IPS-NIHi7 (cell line): Measurements from ENCODE around the gene HOXC12.

Source experiments
- DNase-seq: peaks from one replicate; pipeline ENCODE4 v3.0.0; 2012; ENCODE audit warnings: mixed read lengths; ENCODE audit errors: extremely low spot score

Gene HOXC12

DNA sequence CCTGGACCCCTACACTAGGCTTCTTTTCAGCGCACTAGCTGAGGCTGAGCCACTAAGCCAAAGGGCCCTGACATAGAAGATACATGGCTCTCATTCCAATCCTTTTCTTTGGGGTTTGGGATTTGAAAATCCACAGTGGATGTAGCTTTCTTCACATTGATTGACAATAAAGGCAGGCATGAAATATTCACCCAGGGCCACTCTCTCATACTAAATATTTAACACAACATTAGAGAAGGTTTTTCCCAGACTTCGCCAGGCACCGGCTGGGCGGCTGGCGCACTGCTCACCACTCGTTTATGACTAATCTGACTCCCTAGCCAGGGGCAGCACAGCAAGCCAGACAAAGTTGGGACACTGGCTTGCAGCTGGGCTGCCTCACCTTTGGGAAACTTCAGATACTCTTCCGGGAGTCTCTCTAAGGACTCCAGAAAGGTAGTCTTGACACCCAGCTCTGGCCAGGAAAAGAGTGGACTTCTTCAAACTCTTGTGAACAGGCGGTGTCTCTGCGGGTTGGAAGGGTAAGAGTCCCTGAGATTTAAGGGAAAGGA is 17.5 kb downstream of the HOXC12 start:
- no peak for DNase-seq

DNA sequence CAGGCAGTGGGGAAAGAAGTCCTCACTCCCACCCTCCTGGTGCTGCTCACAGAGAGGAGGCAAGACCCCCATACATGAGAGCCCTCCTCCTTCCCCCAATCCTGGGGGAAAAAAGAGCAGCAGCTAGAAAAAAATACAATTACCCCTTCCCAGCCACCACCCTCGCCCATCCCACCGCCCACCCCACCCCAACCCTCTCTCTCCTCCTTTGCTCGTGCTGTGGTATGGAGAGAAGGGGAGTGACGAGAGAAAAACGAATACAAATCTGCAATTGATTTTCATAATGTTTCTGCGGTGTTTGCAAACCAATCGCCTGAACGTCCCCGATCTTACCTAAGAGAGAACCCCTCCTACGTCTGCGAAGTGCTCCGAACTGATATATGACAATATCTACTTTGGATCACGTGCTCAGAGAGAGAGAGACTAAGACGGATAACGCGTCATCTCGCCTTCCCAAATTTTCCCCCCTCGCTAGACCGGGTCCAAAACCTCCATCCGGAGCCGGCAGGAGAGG is 18.1 kb downstream of the HOXC12 start, which contains the start of gene HOXC11:
HOXC11 (plus strand) TSS at position 405 of the 514 bp plus-strand sequence. CDS start 116 bp downstream, outside the sequence.
- no peak for DNase-seq

DNA sequence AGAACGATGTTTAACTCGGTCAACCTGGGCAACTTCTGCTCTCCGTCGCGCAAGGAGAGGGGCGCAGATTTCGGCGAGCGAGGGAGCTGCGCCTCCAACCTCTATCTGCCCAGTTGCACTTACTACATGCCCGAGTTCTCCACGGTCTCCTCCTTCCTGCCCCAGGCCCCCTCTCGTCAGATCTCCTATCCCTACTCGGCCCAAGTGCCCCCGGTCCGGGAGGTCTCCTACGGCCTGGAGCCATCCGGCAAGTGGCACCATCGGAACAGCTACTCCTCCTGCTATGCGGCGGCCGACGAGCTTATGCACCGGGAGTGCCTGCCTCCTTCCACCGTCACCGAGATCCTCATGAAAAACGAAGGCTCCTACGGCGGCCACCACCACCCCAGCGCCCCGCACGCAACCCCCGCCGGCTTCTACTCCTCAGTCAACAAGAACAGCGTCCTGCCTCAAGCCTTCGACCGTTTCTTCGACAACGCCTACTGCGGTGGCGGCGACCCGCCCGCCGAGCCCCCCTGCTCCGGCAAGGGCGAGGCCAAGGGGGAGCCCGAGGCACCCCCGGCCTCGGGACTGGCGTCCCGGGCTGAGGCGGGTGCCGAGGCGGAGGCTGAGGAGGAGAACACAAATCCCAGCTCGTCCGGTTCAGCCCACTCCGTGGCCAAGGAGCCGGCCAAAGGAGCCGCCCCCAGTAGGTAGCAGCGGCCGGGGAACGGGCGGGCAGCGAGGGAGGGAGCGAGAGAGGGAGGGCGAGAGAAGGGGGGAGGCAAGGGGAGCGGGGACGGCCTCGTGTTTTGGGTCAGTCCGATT is 18.7 kb downstream of the HOXC12 start:
- no peak for DNase-seq

DNA sequence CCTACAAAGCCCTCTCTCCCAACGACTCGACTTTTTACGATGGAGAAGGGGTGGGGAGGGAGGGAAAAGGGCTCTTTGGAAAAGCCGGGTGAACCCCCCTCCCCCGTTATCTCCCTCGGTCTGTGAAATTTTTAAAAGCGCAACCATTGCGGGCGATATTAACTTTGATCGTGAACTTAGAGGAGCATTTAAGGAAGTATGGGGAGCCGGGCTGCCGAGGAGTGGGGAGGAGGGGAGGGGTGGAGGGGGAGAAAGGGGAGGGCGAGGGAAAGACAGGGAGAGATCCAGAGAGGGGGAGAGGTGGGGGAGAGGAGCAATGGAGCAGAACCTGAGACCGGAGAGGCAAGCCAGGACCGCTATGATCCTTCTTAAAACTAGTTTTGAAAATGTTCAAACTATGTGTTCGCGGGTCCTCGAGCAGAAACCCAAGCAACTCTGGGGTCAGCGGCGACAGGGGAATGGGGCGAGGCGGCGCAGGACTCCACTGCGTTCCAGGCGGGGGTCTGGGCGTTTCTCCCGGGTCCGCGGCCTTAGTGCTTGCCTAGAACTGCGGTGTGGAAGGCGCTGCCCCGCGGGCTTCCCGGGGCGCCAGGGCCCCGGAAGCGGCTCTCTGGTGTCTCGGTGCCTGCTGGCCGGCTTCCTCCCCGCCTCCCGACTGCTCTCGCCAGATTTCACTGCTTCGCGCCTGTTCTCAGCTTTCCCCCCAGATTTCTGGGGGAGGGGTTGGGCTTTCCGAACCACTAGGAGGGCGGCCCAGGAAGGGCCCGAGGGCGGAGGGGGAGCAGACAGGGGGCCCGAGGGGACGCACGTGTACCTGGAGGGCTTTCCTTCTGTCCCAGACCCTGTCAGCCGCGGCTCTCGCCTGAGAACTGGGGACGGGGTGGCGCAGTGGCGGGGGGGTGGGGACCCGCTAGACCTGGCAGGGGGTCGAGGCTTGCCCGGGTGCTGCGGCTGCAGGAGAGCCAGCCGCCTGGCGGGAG is 19.7 kb downstream of the HOXC12 start, which contains the start of gene HOTAIR:
HOTAIR (minus strand) TSS at position 871 of the 980 bp plus-strand sequence.
- no peak for DNase-seq

DNA sequence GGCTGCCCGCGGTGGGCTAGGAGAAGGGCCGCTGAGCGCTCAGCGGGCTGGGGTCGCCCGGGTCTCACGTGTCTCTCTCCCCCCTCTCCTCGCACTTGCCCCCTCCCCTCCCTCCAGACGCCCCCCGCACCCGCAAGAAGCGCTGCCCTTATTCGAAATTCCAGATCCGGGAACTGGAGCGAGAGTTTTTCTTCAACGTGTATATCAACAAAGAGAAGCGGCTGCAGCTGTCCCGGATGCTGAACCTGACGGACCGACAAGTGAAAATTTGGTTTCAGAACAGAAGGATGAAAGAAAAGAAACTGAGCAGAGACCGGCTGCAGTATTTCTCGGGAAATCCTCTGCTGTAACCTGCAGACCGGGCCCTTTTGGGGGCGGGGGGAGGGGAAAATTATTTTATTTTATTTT is 20.4 kb downstream of the HOXC12 start:
- no peak for DNase-seq

DNA sequence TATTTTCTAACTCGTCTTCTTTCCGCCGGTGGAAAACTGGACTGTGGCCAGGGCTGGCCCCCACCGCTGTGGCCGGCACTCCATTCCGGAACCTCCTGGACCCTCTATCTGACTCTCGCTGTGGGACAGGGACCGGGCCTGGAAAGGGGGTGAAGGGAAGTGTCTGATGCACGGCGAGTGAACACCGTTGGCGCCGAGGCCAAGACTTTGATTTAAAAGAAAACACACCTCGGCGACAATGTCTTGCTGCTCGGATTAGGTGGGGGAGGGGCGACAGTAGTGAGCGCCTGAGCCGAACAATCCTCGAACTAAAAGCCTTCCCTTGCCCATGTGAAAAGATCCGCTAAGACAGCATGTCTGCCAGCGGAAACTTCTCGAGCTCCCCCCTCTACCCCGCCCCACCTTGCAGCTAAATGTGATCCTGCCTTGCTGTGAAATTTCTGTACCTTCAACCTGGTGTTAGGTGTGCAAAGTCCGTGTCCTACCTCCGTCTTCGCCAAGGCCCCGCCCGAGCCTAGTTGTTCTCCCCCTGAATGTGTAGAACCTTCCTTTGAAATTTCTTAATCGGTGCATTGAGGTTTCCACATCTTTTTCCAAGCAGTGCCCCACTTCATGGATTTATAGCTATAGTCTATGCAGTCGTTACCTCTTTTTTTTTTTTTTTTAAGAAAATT is 20.9 kb downstream of the HOXC12 start:
- DNase-seq: no peak

DNA sequence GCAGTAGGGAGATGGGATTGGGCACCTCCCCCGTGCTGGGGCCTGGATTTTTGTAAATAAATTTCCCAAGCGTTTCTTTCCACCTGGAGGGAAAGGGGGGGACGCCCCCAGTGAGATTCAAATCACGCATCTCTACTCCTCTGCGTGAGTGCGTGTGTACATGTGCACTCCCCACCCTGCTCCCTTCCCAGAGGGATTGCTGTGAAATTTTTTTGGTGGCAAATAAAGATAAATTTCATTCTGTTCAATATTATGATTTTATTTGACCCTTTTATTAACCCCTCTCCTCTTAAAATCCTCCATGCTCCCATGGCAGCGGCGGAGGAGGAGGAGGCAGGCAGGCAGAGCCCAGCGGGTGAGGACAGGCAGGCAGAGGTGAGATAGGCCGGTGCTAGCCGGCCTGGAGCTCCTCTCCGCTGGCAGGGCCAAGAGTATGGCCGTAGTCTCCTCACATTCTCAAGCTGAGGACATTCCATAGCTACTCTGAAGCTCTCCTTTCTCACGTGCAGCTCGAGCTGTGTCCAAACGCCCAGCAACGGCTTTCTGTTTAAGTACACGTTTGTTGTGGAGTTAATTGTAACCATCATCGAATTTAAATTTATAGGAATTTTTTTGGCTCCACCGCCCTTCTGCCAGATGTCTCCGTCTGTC is 21.6 kb downstream of the HOXC12 start:
- no peak for DNase-seq

DNA sequence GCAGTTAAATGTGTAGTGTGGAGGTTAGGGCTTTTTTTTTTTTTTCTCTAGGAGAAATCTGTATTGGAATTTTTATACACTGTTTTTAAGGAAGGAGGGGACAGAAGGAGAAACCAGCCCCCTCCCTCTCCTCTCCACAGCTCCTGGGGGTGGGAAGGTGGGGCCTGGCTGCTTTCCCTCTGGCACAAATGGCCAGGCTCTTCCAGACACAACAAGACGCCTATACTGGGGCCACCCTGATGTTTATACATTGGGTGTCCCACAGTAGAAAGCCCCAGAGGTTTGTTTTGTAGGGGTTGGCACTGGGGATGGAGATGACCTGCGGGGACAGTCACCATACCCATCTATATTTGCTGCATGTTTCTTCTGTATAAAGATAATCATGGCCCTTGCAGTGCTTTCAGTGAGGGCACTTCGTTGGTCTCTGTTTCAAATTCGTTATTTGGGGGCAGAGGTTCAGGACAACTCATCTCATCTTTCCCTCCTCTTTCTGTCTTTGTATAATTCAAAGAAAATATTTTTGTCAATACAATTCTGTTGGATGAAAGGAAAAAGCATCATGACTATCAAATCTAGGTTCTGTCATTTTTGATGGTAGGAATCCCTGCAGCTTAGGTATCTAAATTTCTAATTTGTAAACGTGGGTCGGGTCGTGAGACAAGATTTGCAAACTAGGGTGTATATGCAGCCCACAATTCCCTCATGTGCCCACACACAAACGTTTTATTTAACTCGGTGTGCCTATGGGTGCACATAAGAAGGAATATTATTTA is 22.3 kb downstream of the HOXC12 start:
- DNase-seq: no peak

DNA sequence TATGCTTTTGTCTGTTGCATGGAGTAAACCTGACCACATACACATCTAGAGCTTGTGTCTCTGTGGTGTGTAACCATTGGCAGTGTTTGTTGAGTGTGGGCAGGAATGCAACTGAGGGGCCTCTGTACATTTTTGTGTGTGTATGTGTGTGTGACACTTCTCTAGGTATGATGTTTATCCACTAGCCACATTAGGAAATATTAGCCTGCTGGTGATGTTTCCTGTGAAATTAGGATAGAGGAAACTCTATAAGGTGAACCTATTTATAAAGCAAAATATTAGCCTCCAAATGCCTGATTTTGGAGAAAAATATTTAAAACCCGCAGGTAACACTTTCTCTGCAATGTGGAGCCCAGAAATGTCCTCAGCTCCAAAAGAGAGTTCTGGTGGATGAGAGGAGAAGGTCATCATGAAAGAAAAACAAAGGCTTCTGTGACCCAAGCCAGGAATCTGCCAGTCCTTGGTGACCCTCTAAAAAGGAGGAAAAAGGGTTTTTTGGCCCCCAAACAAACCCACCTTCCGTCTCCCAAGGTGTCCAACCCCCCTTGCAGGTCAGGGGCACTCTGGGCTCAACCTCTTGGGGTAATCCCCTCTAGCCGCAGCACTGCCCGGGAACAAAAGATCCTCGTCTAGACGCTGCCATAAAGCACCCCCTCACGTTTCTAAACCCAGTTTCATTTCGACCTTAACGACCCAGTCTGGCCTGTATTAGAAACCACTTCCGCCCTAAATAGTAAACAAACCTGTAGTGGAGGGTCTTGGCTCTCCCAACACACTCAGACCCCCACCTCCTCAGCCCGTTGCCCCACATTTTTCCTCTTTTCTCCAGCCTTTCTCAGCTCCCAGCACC is 23.1 kb downstream of the HOXC12 start:
- no peak for DNase-seq

DNA sequence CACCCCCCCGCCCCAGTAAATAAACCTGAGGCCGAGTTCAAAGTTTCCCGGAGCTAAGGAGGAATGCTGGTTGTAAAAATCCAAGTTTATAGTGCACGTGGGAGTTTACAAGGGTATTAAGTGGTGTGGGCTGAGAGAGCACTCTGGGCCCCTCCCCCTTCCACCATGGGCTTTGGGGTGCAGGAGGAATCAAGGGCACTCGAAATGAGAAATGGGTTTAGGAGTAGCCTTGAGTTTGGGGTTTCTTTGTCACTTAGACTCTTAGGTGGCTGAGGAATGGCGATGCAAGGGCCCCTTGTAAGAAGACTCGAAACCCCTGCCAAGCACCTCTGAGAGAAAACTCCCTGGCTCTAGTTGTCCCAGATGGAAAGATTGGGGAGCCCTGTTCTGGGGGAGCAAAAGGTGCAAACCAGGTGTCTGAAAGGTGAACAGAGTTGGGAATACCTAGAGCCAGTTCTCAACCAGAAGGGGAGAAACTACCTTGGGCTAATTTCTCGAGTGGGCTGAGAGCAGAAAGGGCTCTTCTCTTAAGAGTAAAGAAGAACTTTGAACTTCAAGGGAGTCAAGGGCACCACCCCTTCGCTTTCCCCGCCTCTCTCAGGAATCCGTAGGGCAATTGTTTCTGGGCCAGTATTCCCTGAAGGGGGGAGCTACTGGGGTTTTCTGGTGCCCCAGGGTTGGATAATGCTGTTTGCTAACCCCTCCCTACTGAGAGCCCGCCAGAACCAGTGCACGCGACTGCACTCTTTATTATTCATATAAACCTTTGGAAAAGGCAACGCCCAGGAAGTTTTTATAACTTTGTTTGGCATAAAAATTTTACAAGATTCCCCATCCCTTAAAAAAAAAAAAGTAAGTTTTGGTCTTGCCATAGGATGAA is 24.0 kb downstream of the HOXC12 start:
- no peak for DNase-seq

DNA sequence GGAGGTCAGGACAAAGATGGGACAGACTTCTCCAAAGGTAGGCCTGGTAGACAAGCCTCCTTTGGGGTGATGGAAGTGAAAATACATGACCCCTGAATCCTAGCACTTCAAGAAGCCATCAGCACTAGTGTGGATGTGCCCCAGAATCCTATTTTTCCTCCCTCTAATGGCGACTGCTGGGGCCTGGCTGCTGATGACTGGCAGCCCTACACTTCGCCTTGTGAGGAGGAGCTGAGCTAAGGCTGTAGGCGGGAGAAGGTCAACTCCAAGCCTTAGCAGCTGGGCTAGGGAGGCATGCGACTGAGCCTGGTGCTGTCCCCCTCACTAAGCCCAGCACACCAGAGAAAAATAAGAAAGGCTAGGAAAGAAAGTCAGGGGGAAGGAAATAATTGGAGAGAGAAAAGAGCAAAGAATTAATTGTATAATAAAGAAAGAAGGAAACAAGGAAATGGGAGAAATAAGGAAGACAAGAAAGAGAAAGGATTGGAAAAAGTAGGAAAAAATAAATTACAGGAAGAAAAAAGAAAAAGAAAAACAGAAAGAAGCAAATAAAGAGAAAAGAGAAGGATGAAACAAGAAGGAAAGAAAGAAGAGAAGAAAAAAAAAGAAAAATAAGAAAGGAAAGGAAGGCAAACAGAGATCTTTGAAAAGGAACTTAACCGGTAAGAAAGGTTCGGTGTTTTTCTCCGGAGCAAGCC is 25.6 kb downstream of the HOXC12 start:
- no peak for DNase-seq

DNA sequence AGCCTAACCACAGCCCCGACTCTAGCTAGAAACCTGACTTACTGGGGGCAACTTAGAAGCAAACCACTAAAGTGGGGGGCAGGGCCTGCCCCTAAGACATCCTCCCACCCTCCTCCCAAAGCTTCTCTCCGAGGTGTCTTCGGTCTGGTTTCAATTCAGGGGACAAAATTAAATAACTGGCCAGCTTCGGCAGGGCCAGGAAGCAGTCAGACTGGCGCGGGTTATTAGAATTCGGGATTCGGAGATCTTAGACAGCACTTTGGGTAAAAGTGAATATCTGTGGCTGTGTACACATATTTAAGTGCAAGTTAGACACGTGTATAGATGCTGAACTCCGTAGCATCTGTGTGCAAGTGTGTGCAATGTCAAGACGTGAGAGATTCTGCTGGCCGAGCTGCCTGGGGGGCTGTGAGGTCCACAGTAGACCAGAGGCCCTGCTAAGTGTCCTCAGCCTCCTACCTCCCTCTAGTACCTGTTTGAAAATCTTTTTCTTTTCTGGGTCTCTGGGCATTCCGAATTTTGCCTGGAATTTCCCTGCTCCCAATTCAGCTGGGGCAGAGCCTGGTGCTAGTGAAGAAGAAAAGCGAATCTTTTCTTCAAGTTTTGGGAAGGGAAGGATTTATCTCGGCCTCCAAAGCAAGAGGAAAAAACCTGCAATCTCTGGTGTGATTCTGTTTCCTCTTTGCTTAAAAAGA is 26.2 kb downstream of the HOXC12 start:
- no peak for DNase-seq

DNA sequence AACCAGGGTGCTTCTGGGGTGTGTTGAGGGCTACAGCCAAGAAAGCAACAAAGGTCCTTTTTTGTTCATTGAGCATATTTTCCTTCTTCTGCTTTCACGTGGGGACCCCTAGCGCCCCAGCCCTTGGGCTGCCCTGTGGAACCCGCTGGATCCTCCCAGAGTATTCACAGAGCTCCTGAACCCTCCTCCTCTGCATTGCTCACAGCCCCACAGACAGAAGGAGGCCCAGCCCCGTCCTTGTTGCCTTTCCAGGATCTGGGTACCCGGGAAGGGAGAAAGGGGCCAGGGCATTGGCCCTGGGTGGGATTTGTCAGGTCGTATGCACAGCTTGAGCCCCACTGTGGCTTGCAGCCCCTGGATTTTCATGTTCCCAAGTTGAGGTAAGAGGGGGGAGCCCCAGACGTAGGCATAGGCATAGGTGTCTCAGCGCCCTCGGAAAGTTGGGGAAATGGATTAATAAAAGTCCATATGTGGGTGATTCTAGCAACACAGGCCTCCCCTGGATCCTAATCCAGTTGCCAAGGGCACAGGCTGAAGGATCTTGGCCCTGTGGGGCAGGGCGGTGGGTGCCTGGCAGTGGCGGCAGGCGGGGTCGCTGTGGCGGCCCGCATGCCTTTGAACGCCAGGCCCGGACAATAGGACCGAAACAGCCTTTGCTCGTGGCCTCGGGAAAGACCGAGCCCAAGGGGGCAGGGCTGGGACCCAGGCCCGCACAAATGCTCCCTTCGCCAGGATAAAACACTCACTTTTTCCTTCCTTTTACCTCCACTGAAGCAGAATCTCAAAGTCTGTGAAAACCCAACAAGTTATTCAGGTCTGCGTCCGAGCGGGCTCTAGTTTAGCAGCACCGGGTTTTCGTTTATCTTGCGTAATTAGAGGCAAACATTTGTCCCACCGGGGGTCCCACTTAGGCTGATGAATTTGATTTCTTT is 27.2 kb downstream of the HOXC12 start:
- DNase-seq: no peak

DNA sequence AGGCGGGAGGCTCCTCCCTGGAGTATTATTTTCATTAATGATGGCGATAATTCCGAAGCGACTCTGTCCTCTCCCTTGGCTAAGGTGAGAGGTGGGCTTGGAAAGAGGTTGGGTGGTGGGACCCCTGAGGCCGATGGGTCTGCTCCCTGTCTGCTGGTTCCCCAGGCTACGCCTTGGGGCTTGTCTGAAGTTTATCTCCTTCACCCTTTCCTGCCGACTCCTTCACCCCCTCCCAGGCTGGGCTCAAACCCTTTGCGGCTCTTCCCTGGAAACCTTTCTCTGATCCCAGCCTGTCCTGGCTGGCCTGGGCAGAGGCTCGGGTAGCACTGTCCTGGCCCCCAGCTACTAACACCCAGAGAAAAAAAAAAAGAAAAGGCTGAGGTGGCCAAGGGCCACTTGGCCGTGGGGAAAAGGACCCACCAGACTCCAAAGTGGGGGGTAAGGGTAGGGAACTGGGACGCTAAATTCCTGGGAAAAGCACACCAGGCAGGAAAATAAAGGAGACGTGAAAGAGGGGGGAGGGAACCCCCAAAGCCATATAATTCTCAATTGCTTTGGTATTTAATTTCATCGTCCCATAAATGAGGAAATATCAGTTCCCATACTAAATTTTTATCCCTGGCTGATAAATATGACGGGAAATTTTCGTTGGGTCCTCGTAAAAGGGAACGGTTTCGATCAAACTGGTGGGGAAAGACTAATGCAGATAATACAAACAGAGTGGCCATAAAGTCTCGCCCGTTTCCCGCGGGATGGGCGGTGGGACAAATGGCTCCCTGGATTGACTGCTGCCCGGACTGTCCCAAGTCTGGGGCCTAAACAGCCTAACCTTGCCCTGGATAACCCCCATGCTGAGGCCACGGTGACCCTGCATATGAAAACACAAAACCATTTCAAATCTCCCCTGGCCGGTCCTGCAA is 28.2 kb downstream of the HOXC12 start:
- DNase-seq: no peak

DNA sequence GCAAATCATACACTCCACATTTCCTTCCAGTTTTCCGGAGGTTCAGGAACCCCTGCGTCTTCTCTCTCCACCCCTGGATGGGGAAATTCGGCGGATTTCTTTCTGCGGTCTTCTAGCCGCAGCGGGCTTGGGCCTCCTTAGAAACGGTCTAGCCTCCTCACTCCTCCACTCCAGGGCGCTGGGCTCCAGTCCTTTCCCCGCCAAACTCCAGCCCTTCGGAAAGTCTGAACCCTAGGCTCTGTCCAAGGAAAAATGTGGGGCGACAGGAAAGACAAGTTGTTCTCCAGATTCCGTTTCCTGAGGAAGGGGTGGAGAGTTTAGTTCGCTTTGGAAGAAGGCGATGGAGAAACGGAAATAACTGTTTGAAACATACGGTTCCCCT is 28.9 kb downstream of the HOXC12 start:
- no peak for DNase-seq
